Common myeloid progenitor, CD34-positive (primary cell): Measurements from ENCODE around the gene ISYNA1.

Experiments used
- CTCF ChIA-PET: fragments of 350-600 bp; sonication (Branson Sonifier 250); formaldehyde crosslinking; loops from one replicate; lab custom pipeline; 2021; ENCODE audit warnings: antibody characterized with exemption; lab: Charles Lee
- POLR2A ChIA-PET: fragments of 350-600 bp; sonication (Branson Sonifier 250); formaldehyde crosslinking; loops from one replicate; lab custom pipeline; 2021; ENCODE audit warnings: antibody characterized with exemption; lab: Charles Lee
- DNase-seq, 3 donors: peaks; one replicate each; pipeline versions ENCODE4 v3.0.0 to v3.0.0-alpha.2; 2013
- H3K27ac ChIP-seq, 2 experiments: 1 replicate in 1 of 2; 2 replicates in 1 of 2; pipeline ENCODE4 v1.7.0; 2013; ENCODE audit warnings: inconsistent platforms in 2 of 2, low read length in 2 of 2, mild to moderate bottlenecking in 2 of 2, low read depth in 1 of 2, moderate library complexity in 1 of 2; ENCODE audit not compliant: severe bottlenecking in 2 of 2, insufficient read depth in 1 of 2, poor library complexity in 1 of 2
- H3K27me3 ChIP-seq, 5 experiments: replicated peaks in 2 of 5; 1 replicate in 3 of 5; 2 replicates in 2 of 5; pipeline versions ENCODE4 v1.6.1 to v1.7.0; 2013; ENCODE audit warnings: low read length in 4 of 5, mild to moderate bottlenecking in 2 of 5, moderate library complexity in 2 of 5, inconsistent platforms in 1 of 5; ENCODE audit not compliant: insufficient read depth in 5 of 5, control insufficient read depth in 4 of 5
- H3K36me3 ChIP-seq, 4 experiments: 1 replicate in 2 of 4; 2 replicates in 2 of 4; pipeline versions ENCODE4 v1.6.1 to v1.7.0; 2013; ENCODE audit warnings: low read length in 3 of 4, control low read depth in 1 of 4, mild to moderate bottlenecking in 1 of 4; ENCODE audit not compliant: control insufficient read depth in 4 of 4, insufficient read depth in 4 of 4
- H3K4me1 ChIP-seq, 4 experiments: 1 replicate in 3 of 4; 2 replicates in 1 of 4; pipeline versions ENCODE4 v1.6.1 to v1.7.1; 2013; ENCODE audit warnings: low read length in 3 of 4, mild to moderate bottlenecking in 3 of 4, control low read depth in 1 of 4, inconsistent platforms in 1 of 4, moderate library complexity in 1 of 4; ENCODE audit not compliant: control insufficient read depth in 4 of 4, insufficient read depth in 4 of 4; ENCODE audit errors: control extremely low read depth in 1 of 4
- H3K4me3 ChIP-seq, 7 experiments: 1 replicate in 4 of 7; 2 replicates in 3 of 7; pipeline versions ENCODE4 v1.5.1 to v1.7.0; 2013; ENCODE audit warnings: mild to moderate bottlenecking in 7 of 7, low read length in 6 of 7, moderate library complexity in 6 of 7, inconsistent platforms in 2 of 7, low read depth in 2 of 7, control low read depth in 1 of 7; ENCODE audit not compliant: insufficient read depth in 4 of 7, control insufficient read depth in 1 of 7; ENCODE audit errors: extremely low read depth in 1 of 7
- H3K9me3 ChIP-seq, 5 experiments: 1 replicate in 4 of 5; 2 replicates in 1 of 5; pipeline versions ENCODE4 v1.6.1 to v1.7.1; 2013; ENCODE audit warnings: low read length in 4 of 5, mild to moderate bottlenecking in 2 of 5, inconsistent platforms in 1 of 5, low read depth in 1 of 5, moderate library complexity in 1 of 5; ENCODE audit not compliant: control insufficient read depth in 4 of 5, insufficient read depth in 2 of 5; ENCODE audit errors: control extremely low read depth in 1 of 5
- WGBS: methylation state at CpG from one replicate; pipeline ENCODE4 v1.1.5; 2013; ENCODE audit not compliant: insufficient coverage; 5-methylcytosine and 5-hydroxymethylcytosine counted together

Gene ISYNA1

DNA sequence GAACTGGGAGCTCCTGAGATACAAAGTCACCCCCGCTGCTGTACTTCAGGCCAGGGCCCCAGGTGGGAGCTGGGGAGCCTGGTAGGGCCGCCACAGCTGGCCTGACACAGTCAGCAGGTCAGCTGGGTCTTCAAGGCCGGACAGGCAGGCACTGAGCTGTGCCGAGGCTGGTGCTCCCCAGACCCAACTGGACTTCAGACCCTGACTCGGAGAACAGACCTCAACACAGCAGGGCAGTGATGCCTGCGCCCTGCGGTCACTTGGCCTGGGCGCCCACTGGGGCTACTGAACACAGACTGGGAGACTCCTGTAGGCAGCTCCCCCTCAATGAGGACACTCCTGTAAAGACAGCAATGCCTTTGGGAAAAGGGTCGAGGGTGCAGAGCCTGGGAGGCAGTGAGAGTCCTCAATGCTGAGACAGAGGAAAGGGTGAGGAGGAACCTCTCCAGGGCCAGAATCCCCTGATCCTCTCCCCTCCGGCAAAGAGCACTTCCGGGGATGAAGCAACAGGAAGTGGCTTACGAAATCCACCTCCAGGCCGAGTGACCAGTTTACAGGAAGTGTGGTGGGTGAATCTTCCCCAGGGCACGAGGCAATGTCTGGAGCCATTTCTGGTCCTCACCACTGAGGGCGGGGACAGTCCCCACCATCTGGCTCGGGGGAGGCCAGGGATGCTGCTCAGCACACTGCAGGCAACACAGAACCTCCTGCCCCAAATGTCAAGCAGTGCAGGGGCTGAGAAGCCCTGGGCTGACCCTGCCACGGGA is 40.8 kb upstream of the ISYNA1 start:
- H3K4me3 ChIP-seq: peak overlapping the region in 1 of 7 experiments; percentile 26
- WGBS: 64% methylated on average over 14 of the region's 17 CpGs
- no peaks in the 10 kb centered on the region for H3K9me3 ChIP-seq
- no peaks in the 10 kb centered on the region for H3K27me3 ChIP-seq
- H3K36me3 ChIP-seq: peaks cover 0 to 5% (median 0%) of the 10 kb centered on the region in 4 experiments
- ChIA-PET POLR2A (no interaction called here), CTCF (interaction anchor here (0.6 to 1.7 kb wide), 7 partner anchors 9 to 144 kb away, joined by 3 to 9 read pairs (median 3); no protein-coding TSS in a partner anchor)
- peak overlapping the region; percentile 7 to 11 for H3K27ac ChIP-seq
- peaks cover 0 to 59% (median 20%) of the 10 kb centered on the region in 4 experiments for H3K4me1 ChIP-seq
- DNase-seq: peak; percentile 33 to 72 (median 66)

DNA sequence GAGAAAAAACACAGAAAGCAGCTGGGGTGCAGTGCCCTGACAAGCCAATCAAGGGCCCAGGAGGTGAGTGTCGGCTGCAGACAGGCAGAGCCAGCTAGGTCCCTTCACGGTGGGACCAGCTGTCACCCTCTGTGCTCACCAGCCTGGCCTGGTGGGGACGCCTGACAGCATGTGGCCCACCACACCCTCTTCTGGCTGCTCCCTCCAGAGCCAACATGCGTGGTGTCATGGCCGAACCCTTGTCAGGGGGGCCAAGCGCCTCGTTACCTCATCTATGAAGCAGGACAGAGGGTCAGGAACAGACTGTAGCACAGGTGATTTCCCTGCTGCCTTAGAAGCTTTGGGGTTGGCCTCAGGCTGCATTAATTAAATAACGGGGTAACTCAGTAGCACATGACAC is 40.0 kb upstream of the ISYNA1 start:
- Histone ChIP-seq H3K36me3 (peaks cover 0 to 5% (median 1%) of the 10 kb centered on the region in 4 experiments), H3K27ac (no peak overlapping the region), H3K27me3 (no peaks in the 10 kb centered on the region), H3K4me3 (no peak overlapping the region), H3K4me1 (peaks cover 0 to 54% (median 20%) of the 10 kb centered on the region in 4 experiments), H3K9me3 (no peaks in the 10 kb centered on the region)
- DNase-seq: no peak
- CTCF ChIA-PET: interaction anchor here (0.6 to 1.8 kb wide), 7 partner anchors 9 to 145 kb away, joined by 3 to 9 read pairs (median 3); no protein-coding TSS in a partner anchor
- POLR2A ChIA-PET: no interaction called here
- 89% methylated on average over 8 of the region's 8 CpGs for WGBS

GRCh38 chr19:18477042-18477779 is 39.3 kb upstream of the ISYNA1 start:
- Histone ChIP-seq H3K9me3 (no peaks in the 10 kb centered on the region), H3K36me3 (peaks cover 0 to 9% (median 5%) of the 10 kb centered on the region in 4 experiments), H3K4me1 (peaks cover 0 to 54% (median 20%) of the 10 kb centered on the region in 4 experiments), H3K4me3 (no peak overlapping the region), H3K27me3 (no peaks in the 10 kb centered on the region), H3K27ac (no peak overlapping the region)
- ChIA-PET CTCF (interaction anchor here (0.7 to 1.8 kb wide), 8 partner anchors 8 to 198 kb away, joined by 3 to 9 read pairs (median 3); no protein-coding TSS in a partner anchor), POLR2A (no interaction called here)
- DNase-seq: no peak
- 93% methylated on average over 22 of the region's 24 CpGs for WGBS

- no peaks in the 10 kb centered on the region for H3K27me3 ChIP-seq
- 93% methylated on average over 13 of the region's 14 CpGs for WGBS
- DNase-seq: no peak
- H3K36me3 ChIP-seq: peaks cover 0 to 11% (median 5%) of the 10 kb centered on the region in 4 experiments
- no peak overlapping the region for H3K4me3 ChIP-seq
- CTCF ChIA-PET: interaction anchor here (0.7 to 2.3 kb wide), 7 partner anchors 9 to 198 kb away, joined by 3 to 6 read pairs (median 3); no protein-coding TSS in a partner anchor
- H3K9me3 ChIP-seq: no peaks in the 10 kb centered on the region
- POLR2A ChIA-PET: no interaction called here
- no peak overlapping the region for H3K27ac ChIP-seq
- H3K4me1 ChIP-seq: peaks cover 0 to 54% (median 20%) of the 10 kb centered on the region in 4 experiments
Observed at GRCh38 chr19:18476507-18477041, 38.6 kb upstream of the ISYNA1 start.

- ChIA-PET CTCF (interaction anchor here (1.0 to 4.2 kb wide), 6 partner anchors 9 to 45 kb away, joined by 3 to 18 read pairs (median 5); no protein-coding TSS in a partner anchor), POLR2A (no interaction called here)
- Histone ChIP-seq H3K27me3 (no peaks in the 10 kb centered on the region), H3K36me3 (peaks cover 0 to 11% (median 5%) of the 10 kb centered on the region in 4 experiments), H3K4me1 (peaks cover 0 to 49% (median 20%) of the 10 kb centered on the region in 4 experiments), H3K4me3 (no peak overlapping the region), H3K27ac (no peak overlapping the region), H3K9me3 (no peaks in the 10 kb centered on the region)
- 84% methylated on average over 18 of the region's 19 CpGs for WGBS
- no peak for DNase-seq
Observed at GRCh38 chr19:18475762-18476331, 37.9 kb upstream of the ISYNA1 start.

DNA sequence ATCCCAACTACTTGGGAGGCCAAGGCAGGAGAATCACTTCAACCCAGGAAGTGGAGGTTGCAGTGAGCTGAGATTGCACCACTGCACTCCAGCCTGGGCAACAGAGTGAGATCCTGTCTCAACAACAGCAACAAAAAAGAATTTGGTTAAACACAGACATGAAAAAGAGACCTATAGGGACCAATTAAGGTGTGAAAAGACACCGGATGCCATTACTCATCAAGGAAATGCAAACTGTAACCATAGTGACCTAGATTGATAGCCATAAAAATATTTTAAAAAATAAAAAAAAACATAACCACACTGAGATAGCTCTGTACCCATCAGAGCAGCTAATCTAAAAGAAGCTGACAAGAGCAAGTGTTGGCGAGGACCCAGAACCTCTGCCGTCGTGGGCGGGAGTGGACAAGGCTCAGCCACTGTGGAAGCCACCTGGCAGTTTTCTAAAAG is 37.1 kb upstream of the ISYNA1 start:
- Histone ChIP-seq H3K9me3 (no peaks in the 10 kb centered on the region), H3K4me3 (no peak overlapping the region), H3K4me1 (peaks cover 0 to 41% (median 16%) of the 10 kb centered on the region in 4 experiments), H3K27me3 (no peaks in the 10 kb centered on the region), H3K36me3 (peaks cover 0 to 11% (median 5%) of the 10 kb centered on the region in 4 experiments), H3K27ac (no peak overlapping the region)
- WGBS: 95% methylated on average over 4 of the region's 5 CpGs
- no peak for DNase-seq
- CTCF ChIA-PET: interaction anchor here (1.0 to 4.2 kb wide), 7 partner anchors 9 to 45 kb away, joined by 3 to 18 read pairs (median 5); no protein-coding TSS in a partner anchor
- POLR2A ChIA-PET: no interaction called here
